Measurements from ENCODE around the gene TNFRSF1A. TPM values are rescaled to one million over a fixed set of nuclear protein-coding genes. Genes with fewer than 3 reads are reported as not detected.

TNFRSF1A gene
- total RNA-seq, 2 donors from 2014 or later: 140 to 170 TPM

- DNase-seq: no peak
- ATAC-seq: no peak
- intact Hi-C loops (cut with DNase I, micrococcal nuclease): no loop called here
Measured at GRCh38 chr12:6363010-6363329, 21.1 kb upstream of the TNFRSF1A start.

- no peak for ATAC-seq
- intact Hi-C loops (cut with DNase I, micrococcal nuclease): no loop called here
- DNase-seq: peak in 1 of 2 donors; percentile 18
Measured at GRCh38 chr12:6362403-6362802, 20.5 kb upstream of the TNFRSF1A start.

- DNase-seq: peak; percentile 81 to 90
- intact Hi-C loops (cut with DNase I, micrococcal nuclease): no loop called here
- peak; percentile 45 for ATAC-seq
Measured at GRCh38 chr12:6361834-6362233, 20.0 kb upstream of the TNFRSF1A start.

- DNase-seq (no peak), ATAC-seq (no peak)
- intact Hi-C loops (cut with DNase I, micrococcal nuclease): no loop called here
Measured at GRCh38 chr12:6360578-6361490, 19.0 kb upstream of the TNFRSF1A start.

GRCh38 chr12:6360080-6360571 is 18.2 kb upstream of the TNFRSF1A start:
- DNase-seq: peak; percentile 55 to 83
- peak; percentile 59 for ATAC-seq
- intact Hi-C loops (cut with DNase I, micrococcal nuclease): no loop called here

- no peak for ATAC-seq
- DNase-seq: no peak
- intact Hi-C loops (cut with DNase I, micrococcal nuclease): no loop called here
Measured at GRCh38 chr12:6358881-6359280, 17.0 kb upstream of the TNFRSF1A start.

GRCh38 chr12:6356374-6356820 is 14.5 kb upstream of the TNFRSF1A start:
- no peak for DNase-seq
- no peak for ATAC-seq

GRCh38 chr12:6355491-6356373 is 13.9 kb upstream of the TNFRSF1A start:
- no peak for ATAC-seq
- intact Hi-C loops (cut with DNase I, micrococcal nuclease): no loop called here
- DNase-seq: no peak

More at GRCh38 chr12:6356374-6356820, 14.5 kb upstream of the TNFRSF1A start:
- intact Hi-C loops (cut with DNase I, micrococcal nuclease): no loop called here

- intact Hi-C loops (cut with DNase I, micrococcal nuclease): no loop called here
- peak; percentile 70 for ATAC-seq
- peak in 1 of 2 donors; percentile 21 for DNase-seq
Measured at GRCh38 chr12:6354495-6355393, 12.9 kb upstream of the TNFRSF1A start.

GRCh38 chr12:6352193-6353173 is 10.6 kb upstream of the TNFRSF1A start:
- intact Hi-C loops (cut with DNase I, micrococcal nuclease): no loop called here
- DNase-seq (peak in 1 of 2 donors; percentile 6), ATAC-seq (no peak)

- no peak for DNase-seq
- ATAC-seq: no peak
- intact Hi-C loops (cut with DNase I, micrococcal nuclease): no loop called here
Measured at GRCh38 chr12:6351622-6352021, 9.7 kb upstream of the TNFRSF1A start.

GRCh38 chr12:6347367-6348338 is 5.8 kb upstream of the TNFRSF1A start:
- no peak for ATAC-seq

GRCh38 chr12:6346942-6347341 is 5.1 kb upstream of the TNFRSF1A start:
- DNase-seq: no peak
- ATAC-seq: no peak
- intact Hi-C loops (cut with DNase I, micrococcal nuclease): no loop called here

More at GRCh38 chr12:6347367-6348338, 5.8 kb upstream of the TNFRSF1A start:
- DNase-seq: no peak
- intact Hi-C loops (cut with DNase I, micrococcal nuclease): no loop called here

GRCh38 chr12:6346235-6346832 is 4.5 kb upstream of the TNFRSF1A start:
- intact Hi-C loops (cut with DNase I, micrococcal nuclease): no loop called here
- DNase-seq (no peak), ATAC-seq (no peak)

GRCh38 chr12:6345319-6346091 is 3.6 kb upstream of the TNFRSF1A start:
- no peak for DNase-seq
- peak; percentile 16 for ATAC-seq
- intact Hi-C loops (cut with DNase I, micrococcal nuclease): no loop called here
